HG02938 (cell line): Measurements from ENCODE around the gene RHBDD2.
"Not testable (repeated sequence)": the region's sequence is repeated elsewhere in the genome, so short reads cannot be mapped to it uniquely, and the experiment has no call there.

Source experiments
- ATAC-seq: cut with Tn5 transposase; IDR thresholded peaks from one replicate; pipeline ENCODE4 v1.9.1; 2021; ENCODE audit warnings: mild to moderate bottlenecking, moderate library complexity; ENCODE audit not compliant: unreplicated experiment

RHBDD2 gene

GRCh38 chr7:75878769-75879611, at the start of gene RHBDD2:
RHBDD2 (plus strand) TSS chr7:75879034; CDS start chr7:75879083, 49 bp downstream.
- ATAC-seq = peak; percentile 83

DNA sequence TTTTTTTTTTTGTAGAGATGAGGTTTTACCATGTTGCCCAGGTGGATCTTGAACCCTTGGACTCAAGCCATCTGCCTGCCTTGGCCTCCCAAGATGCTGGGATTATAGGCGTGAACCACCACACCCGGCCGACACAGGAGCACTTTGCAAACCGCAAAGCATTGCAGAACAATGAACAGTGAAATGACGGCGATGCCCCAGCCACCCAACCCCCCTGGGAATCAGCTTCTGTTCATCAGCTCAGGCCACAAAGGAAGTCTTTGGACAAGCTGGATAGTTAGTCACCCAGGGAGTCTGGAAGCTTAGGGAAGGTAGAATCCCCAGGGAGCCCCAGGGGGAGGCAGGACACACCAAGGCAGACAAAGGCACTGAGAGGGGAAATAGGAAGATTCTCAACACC, 49.2 kb upstream of the RHBDD2 start:
- not testable (repeated sequence) for ATAC-seq

GRCh38 chr7:75830978-75831377, 47.9 kb upstream of the RHBDD2 start:
- no peak for ATAC-seq

DNA sequence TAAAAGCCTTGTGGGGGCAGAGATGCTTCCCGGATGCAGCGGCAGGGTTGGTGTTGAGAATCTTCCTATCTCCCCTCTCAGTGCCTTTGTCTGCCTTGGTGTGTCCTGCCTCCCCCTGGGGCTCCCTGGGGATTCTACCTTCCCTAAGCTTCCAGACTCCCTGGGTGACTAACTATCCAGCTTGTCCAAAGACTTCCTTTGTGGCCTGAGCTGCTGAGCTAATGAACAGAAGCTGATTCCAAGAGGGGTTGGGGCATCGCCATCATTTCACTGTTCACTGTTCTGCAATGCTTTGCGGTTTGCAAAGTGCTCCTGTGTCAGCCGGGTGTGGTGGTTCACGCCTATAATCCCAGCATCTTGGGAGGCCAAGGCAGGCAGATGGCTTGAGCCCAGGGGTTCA, 45.2 kb upstream of the RHBDD2 start:
- ATAC-seq = not testable (repeated sequence)

- no peak for ATAC-seq
These were observed 43.0 kb upstream of the RHBDD2 start for GRCh38 chr7:75835688-75836285.

- ATAC-seq = no peak
These were observed 42.0 kb upstream of the RHBDD2 start for GRCh38 chr7:75836798-75837197.

- ATAC-seq = not testable (repeated sequence)
These were observed 40.4 kb upstream of the RHBDD2 start for GRCh38 chr7:75838281-75838930.

- no peak for ATAC-seq
These were observed 38.8 kb upstream of the RHBDD2 start for GRCh38 chr7:75840029-75840428.

DNA sequence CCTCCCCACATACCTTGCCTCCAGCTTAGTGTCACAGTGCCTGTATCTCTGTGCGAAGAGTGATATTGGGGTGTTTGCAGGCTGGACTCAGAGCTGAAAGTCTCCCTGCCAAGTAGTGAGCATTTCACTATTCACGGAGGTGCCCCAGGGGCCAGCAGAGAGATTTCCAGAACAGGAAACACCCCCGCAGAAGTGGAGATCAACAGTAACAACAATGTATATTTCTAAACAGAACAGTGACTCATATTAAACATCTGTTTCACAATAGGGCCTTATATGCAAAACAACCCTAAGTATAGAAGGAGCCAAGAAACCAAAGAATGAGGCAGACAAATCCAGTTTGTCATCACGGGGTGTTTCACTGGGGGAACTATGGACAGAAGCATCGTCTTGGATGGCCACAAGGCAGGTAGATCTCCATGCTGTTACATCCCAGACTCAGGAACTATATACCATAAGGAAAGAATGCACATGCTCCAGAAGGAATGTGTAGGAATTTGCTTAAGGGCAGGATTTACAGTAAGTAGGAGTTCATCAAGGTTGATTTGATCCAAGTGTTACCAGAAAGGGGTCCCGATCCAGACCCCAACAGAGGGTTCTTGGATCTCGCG, 35.9 kb upstream of the RHBDD2 start:
- peak; percentile 97 for ATAC-seq

GRCh38 chr7:75843613-75844116, 35.2 kb upstream of the RHBDD2 start:
- ATAC-seq = no peak

- ATAC-seq = no peak
These were observed 34.7 kb upstream of the RHBDD2 start for GRCh38 chr7:75844158-75844557.

DNA sequence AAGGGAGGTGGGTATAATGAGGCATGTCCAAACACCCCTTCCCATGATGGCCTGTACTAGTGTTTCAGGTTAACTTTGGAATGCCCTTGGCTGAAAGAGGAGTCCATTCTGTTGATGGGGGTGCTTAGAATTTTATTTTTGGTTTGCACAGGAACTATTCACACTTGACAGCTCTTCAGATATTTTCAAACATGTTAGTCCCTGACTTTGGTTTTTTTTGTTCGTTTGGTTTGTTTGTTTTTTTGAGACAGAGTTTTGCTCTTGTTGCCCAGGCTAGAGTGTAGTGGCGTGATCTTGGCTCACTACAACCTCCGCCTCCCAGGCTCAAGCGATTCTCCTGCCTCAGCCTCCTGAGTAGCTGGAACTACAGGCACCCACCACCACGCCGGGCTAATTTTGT, 33.7 kb upstream of the RHBDD2 start:
- not testable (repeated sequence) for ATAC-seq

GRCh38 chr7:75847707-75848106, 31.1 kb upstream of the RHBDD2 start:
- ATAC-seq = no peak

GRCh38 chr7:75849573-75849972, 29.3 kb upstream of the RHBDD2 start:
- ATAC-seq = no peak

DNA sequence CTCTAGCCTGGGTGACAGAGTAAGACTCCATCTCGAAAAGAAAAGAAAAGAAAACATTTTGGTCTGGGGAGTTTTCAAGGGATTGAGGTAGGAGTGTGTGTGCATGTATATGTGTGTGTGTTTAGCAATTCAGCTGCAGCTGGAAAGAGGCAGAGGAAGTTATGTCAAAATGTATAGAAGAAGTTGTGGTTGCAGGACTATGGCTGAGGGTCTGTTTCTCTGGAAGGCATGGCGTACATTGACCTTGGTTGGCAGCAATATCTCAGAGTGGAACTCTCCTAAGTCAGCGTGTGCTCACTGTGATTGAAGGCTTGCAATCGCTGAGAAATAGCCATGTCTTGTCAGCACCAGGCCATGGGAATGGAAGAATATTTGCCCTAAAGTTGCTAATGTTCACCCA, 28.6 kb upstream of the RHBDD2 start:
- ATAC-seq = no peak

GRCh38 chr7:75854233-75854632, 24.6 kb upstream of the RHBDD2 start:
- no peak for ATAC-seq

DNA sequence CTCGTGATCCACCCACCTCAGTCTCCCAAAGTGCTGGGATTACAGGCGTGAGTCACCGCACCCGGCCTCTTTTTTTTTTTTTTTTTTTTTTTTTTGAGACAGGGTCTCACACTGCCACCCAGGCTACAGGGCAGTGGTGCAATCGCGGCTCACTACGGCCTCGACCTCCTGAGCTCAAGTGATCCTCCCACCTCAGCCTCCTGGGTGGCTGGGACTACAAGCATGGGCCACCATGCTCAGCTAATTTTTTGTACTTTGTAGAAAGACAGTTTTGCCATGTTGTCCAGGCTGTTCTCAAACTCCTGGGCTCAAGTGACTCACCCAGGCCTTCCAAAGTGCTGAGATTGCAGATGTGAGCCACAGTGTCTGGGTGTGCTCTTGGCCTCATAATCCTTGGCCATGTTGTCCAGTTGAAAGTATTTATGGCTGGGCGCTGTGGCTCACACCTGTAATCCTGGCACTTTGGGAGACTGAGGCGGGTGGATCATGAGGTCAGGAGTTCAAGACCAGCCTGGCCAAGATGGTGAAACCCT, 24.0 kb upstream of the RHBDD2 start:
- ATAC-seq = not testable (repeated sequence)

- no peak for ATAC-seq
These were observed 22.3 kb upstream of the RHBDD2 start for GRCh38 chr7:75856536-75856935.

DNA sequence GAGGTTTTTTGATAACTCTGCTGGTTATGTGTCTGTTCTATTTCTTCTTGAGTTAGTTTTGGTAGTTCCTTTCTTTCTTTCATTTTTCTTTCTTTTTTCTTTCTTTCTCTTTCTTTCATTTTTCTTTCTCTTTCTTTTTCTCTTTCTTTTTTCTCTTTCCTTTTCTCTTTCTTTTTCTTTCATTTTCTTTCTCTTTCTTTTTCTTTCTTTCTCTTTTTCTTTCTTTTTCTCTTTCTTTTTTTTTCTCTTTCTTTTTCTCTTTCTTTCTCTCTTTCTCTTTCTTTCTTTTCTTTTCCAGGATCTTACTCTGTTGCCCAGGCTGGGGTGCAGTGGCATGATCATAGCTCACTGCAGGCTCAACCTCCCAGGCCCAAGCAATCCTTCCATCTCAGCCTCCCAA, 20.4 kb upstream of the RHBDD2 start:
- ATAC-seq = no peak

GRCh38 chr7:75861636-75862035, 17.2 kb upstream of the RHBDD2 start:
- no peak for ATAC-seq

GRCh38 chr7:75864251-75864650, 14.6 kb upstream of the RHBDD2 start:
- not testable (repeated sequence) for ATAC-seq
